H1 (cell line): ENCODE measurements around the gene GPHB5. TPM values are rescaled to one million over a fixed set of nuclear protein-coding genes. Genes with fewer than 3 reads are reported as not detected.

ENCODE experiments used
- CTCF ChIA-PET: fragments of 300-600 bp; sonication (Branson Sonifier 250); formaldehyde crosslinking; loops from one replicate; lab custom pipeline; 2021; ENCODE audit not compliant: partially characterized antibody; lab: Charles Lee
- POLR2A ChIA-PET: fragments of 300-600 bp; sonication (Branson Sonifier 250); formaldehyde crosslinking; loops from one replicate; lab custom pipeline; 2021; ENCODE audit warnings: inconsistent platforms; ENCODE audit not compliant: partially characterized antibody; lab: Charles Lee
- DNase-seq, 2 experiments: peaks; one replicate each; pipeline versions ENCODE4 v3.0.0 to v3.0.0-alpha.2; 2010 to 2022; ENCODE audit warnings: low spot score in 2 of 2, low read depth in 1 of 2, mixed read lengths in 1 of 2
- FAIRE-seq: peaks from 2 replicates; lab custom pipeline; 2011; peaks lifted over from hg19 to GRCh38; lab: Jason Lieb, UNC
- H2AFZ ChIP-seq: 2 replicates; pipeline ENCODE4 v1.8.1; 2012; ENCODE audit warnings: low read length, inconsistent platforms
- H2AK5ac ChIP-seq: 2 replicates; pipeline ENCODE4 v1.6.1; 2013; ENCODE audit warnings: low read depth, low read length
- H2BK120ac ChIP-seq: replicated peaks from 2 replicates; pipeline ENCODE3; 2013; ENCODE audit warnings: low read depth, low read length, inconsistent platforms
- H2BK12ac ChIP-seq: 2 replicates; pipeline ENCODE4 v1.6.1; 2013; ENCODE audit warnings: low read depth, low read length
- H2BK15ac ChIP-seq: 2 replicates; pipeline ENCODE4 v1.6.1; 2013; ENCODE audit warnings: low read length
- H2BK20ac ChIP-seq: 2 replicates; pipeline ENCODE4 v1.6.1; 2013; ENCODE audit warnings: low read length
- H2BK5ac ChIP-seq: 2 replicates; pipeline ENCODE4 v1.6.1; 2013; ENCODE audit warnings: low read depth, low read length
- H3K14ac ChIP-seq: 2 replicates; pipeline ENCODE4 v1.6.1; 2013; ENCODE audit warnings: inconsistent platforms; ENCODE audit not compliant: insufficient read length
- H3K18ac ChIP-seq: 2 replicates; pipeline ENCODE4 v1.6.1; 2013; ENCODE audit warnings: low read length; ENCODE audit errors: extremely low read depth
- H3K23ac ChIP-seq: 2 replicates; pipeline ENCODE4 v1.6.1; 2013; ENCODE audit warnings: inconsistent platforms; ENCODE audit not compliant: insufficient read length
- H3K23me2 ChIP-seq: 2 replicates; pipeline ENCODE4 v1.6.1; 2013; ENCODE audit warnings: low read depth, low read length
- H3K27ac ChIP-seq: 2 replicates; pipeline ENCODE4 v1.6.1; 2011; ENCODE audit warnings: low read depth, low read length, inconsistent platforms
- H3K27me3 ChIP-seq, 4 experiments: replicated peaks in 1 of 4; 1 replicate in 1 of 4; 2 replicates in 3 of 4; pipeline versions ENCODE4 v1.6.1 to v1.8.1; 2011 to 2013; ENCODE audit warnings: low read length in 3 of 4, mild to moderate bottlenecking in 3 of 4, inconsistent platforms in 2 of 4, mixed read lengths in 2 of 4, moderate library complexity in 1 of 4; ENCODE audit not compliant: control insufficient read depth in 3 of 4, insufficient read depth in 3 of 4; ENCODE audit errors: extremely low read depth in 1 of 4
- H3K36me3 ChIP-seq, 4 experiments: 2 replicates each; pipeline versions ENCODE4 v1.6.1 to v1.8.1; 2011 to 2013; ENCODE audit warnings: mild to moderate bottlenecking in 4 of 4, low read length in 3 of 4, moderate library complexity in 2 of 4, control low read depth in 1 of 4, inconsistent platforms in 1 of 4; ENCODE audit not compliant: insufficient read depth in 4 of 4, control insufficient read depth in 2 of 4
- H3K4ac ChIP-seq: replicated peaks from 2 replicates; pipeline ENCODE3; 2013; ENCODE audit warnings: low read length, low read depth, mixed read lengths, inconsistent platforms; ENCODE audit not compliant: insufficient read length
- H3K4me1 ChIP-seq, 4 experiments: replicated peaks in 1 of 4; 1 replicate in 1 of 4; 2 replicates in 3 of 4; pipeline versions ENCODE4 v1.6.1 to v1.8.1; 2011 to 2013; ENCODE audit warnings: low read length in 3 of 4, inconsistent platforms in 2 of 4, mixed read lengths in 1 of 4; ENCODE audit not compliant: insufficient read depth in 4 of 4, control insufficient read depth in 3 of 4
- H3K4me2 ChIP-seq, 2 experiments: 2 replicates each; pipeline versions ENCODE4 v1.6.1 to v1.8.1; 2011 to 2013; ENCODE audit warnings: low read depth in 2 of 2, low read length in 2 of 2, control low read depth in 1 of 2, inconsistent platforms in 1 of 2, mild to moderate bottlenecking in 1 of 2; ENCODE audit not compliant: insufficient read depth in 1 of 2
- H3K4me3 ChIP-seq, 4 experiments: fragments of 200-600, 300-600 bp in 1 of 4; sonication (generic), shearing (Covaris generic), sonication (Bioruptor Twin) in 1 of 4; 2 replicates each; pipeline versions ENCODE4 v1.5.1 to v1.8.1; 2011 to 2016; ENCODE audit warnings: low read length in 4 of 4, low read depth in 3 of 4, control low read depth in 2 of 4, inconsistent platforms in 2 of 4, mild to moderate bottlenecking in 2 of 4, mixed read lengths in 1 of 4, moderate library complexity in 1 of 4; ENCODE audit not compliant: insufficient read depth in 2 of 4; ENCODE audit errors: extremely low read depth in 1 of 4
- H3K56ac ChIP-seq: replicated peaks from 2 replicates; pipeline ENCODE3; 2013; ENCODE audit warnings: low read depth, mild to moderate bottlenecking, mixed read lengths, low read length, inconsistent platforms; ENCODE audit not compliant: insufficient read length
- H3K79me1 ChIP-seq: 2 replicates; pipeline ENCODE4 v1.6.1; 2013; ENCODE audit warnings: low read depth, low read length, control low read depth
- H3K79me2 ChIP-seq, 2 experiments: 2 replicates each; pipeline versions ENCODE4 v1.6.1 to v1.8.1; 2012 to 2013; ENCODE audit warnings: low read length in 2 of 2, mild to moderate bottlenecking in 2 of 2, inconsistent platforms in 1 of 2; ENCODE audit not compliant: insufficient read depth in 2 of 2, control insufficient read depth in 1 of 2
- H3K9ac ChIP-seq, 4 experiments: replicated peaks in 1 of 4; 1 replicate in 1 of 4; 2 replicates in 3 of 4; pipeline versions ENCODE4 v1.6.1 to v1.8.1; 2011 to 2013; ENCODE audit warnings: low read depth in 3 of 4, low read length in 3 of 4, control low read depth in 2 of 4, mild to moderate bottlenecking in 2 of 4, moderate library complexity in 2 of 4, inconsistent platforms in 1 of 4; ENCODE audit errors: extremely low read depth in 1 of 4
- H3K9me3 ChIP-seq, 2 experiments: 2 replicates each; pipeline versions ENCODE4 v1.6.1 to v1.8.1; 2012 to 2013; ENCODE audit warnings: mild to moderate bottlenecking in 2 of 2, moderate library complexity in 2 of 2, control low read depth in 1 of 2, inconsistent platforms in 1 of 2, low read depth in 1 of 2, low read length in 1 of 2, mixed read lengths in 1 of 2; ENCODE audit not compliant: insufficient read depth in 2 of 2
- H4K20me1 ChIP-seq, 2 experiments: replicated peaks in 1 of 2; 2 replicates each; pipeline versions ENCODE3 to v1.8.1; 2011 to 2013; ENCODE audit warnings: inconsistent platforms in 2 of 2, low read length in 2 of 2, mild to moderate bottlenecking in 1 of 2; ENCODE audit not compliant: insufficient read depth in 2 of 2, control insufficient read depth in 1 of 2
- H4K5ac ChIP-seq: 2 replicates; pipeline ENCODE4 v1.6.1; 2013; ENCODE audit warnings: low read length, low read depth, mixed read lengths, inconsistent platforms; ENCODE audit not compliant: insufficient read length
- H4K8ac ChIP-seq: 2 replicates; pipeline ENCODE4 v1.8.0; 2013; ENCODE audit warnings: mild to moderate bottlenecking, moderate library complexity, low read length, inconsistent platforms; ENCODE audit not compliant: insufficient read depth; ENCODE audit errors: extremely low read depth
- H4K91ac ChIP-seq: replicated peaks from 2 replicates; pipeline ENCODE3; 2013; ENCODE audit warnings: low read length, mixed read lengths, inconsistent platforms; ENCODE audit not compliant: insufficient read length
- CEBPB ChIP-seq: IDR thresholded peaks from 2 replicates; pipeline ENCODE4 v1.6.1; 2012; ENCODE audit warnings: low read depth, low read length
- KDM5A ChIP-seq: fragments of 200-600 bp; IDR thresholded peaks from 2 replicates; pipeline ENCODE4 v1.7.1; 2012; ENCODE audit warnings: mild to moderate bottlenecking, low read length, inconsistent platforms, mixed read lengths
- RAD21 ChIP-seq, 2 experiments: IDR thresholded peaks in 1 of 2; conservative IDR thresholded peaks in 1 of 2; 2 replicates each; pipeline ENCODE4 v1.6.1; 2011; ENCODE audit warnings: low read depth in 2 of 2, low read length in 2 of 2, improper control_type of control experiment in 1 of 2, inconsistent platforms in 1 of 2, mild to moderate bottlenecking in 1 of 2, moderate library complexity in 1 of 2
- WGBS, 2 experiments: shearing (Covaris generic) in 1 of 2; methylation state at CpG; one replicate each; pipeline versions ENCODE4 v1.1.6 to v1.1.7; 2013 to 2015; ENCODE audit warnings: low lambda C conversion rate in 2 of 2, mixed read lengths in 2 of 2, inconsistent platforms in 1 of 2, low coverage in 1 of 2, missing lambda C conversion rate in 1 of 2; ENCODE audit not compliant: insufficient replicate concordance in 2 of 2, insufficient coverage in 1 of 2, insufficient read length in 1 of 2; ENCODE audit errors: extremely low coverage in 1 of 2, missing lambda C conversion rate in 1 of 2; 5-methylcytosine and 5-hydroxymethylcytosine counted together
- polyA plus RNA-seq, 7 experiments: library from polyadenylated mRNA; depleted of rRNA in 3 of 7; stranded (reverse) in 5 of 7; unstranded in 2 of 7; fragments of >200 nt in 5 of 7; fragments of 200-250 nt in 2 of 7; gene quantifications; 1 replicate in 5 of 7; 2 replicates in 1 of 7; 4 replicates in 1 of 7; pipeline versions ENCODE4 v1.2.1 to v1.2.3, GENCODE V29; 2011 to 2013; ENCODE audit warnings: missing spikeins in 2 of 7, mixed read lengths in 2 of 7
- total RNA-seq: library from RNA; stranded (reverse); fragmentation: NEBNext Ultra II Directional; extraction: Animal tissue kit (Norgen Biotek cat#: 25700); gene quantifications from 2 replicates; pipeline ENCODE4 v1.2.1, GENCODE V29; 2021

The GPHB5 gene
- total and polyA plus RNA-seq, 2 of the 8 experiments (the other 6 are each of a cell fraction or from before 2014, with no cell fraction given): not detected

- H3K27ac ChIP-seq: no peak overlapping the region
- H2BK20ac ChIP-seq: no peak overlapping the region
- no peak overlapping the region for H3K14ac ChIP-seq
- TF ChIP-seq KDM5A (no peak), CEBPB (no peak), RAD21 (IDR thresholded peaks at IDR 0.05 in 1 of 2, conservative IDR thresholded peaks at IDR 0.05 in 1 of 2; ENCODE audit: low read depth in 2 of 2, low read length in 2 of 2) (peak in 1 of 2 experiments; percentile 17; a peak in 2 of 4 replicates)
- H3K18ac ChIP-seq: no peak overlapping the region
- no peaks in the 10 kb centered on the region for H3K36me3 ChIP-seq
- H4K20me1 ChIP-seq: no peaks in the 10 kb centered on the region
- POLR2A ChIA-PET: interaction anchor here (0.6 kb wide), 1 partner anchor 14 kb away, joined by 3 read pairs; no protein-coding TSS in a partner anchor
- no peak overlapping the region for H3K4ac ChIP-seq
- no peak overlapping the region for H2BK15ac ChIP-seq
- WGBS, 2 experiments: 93% methylated on average over 8 of the region's 8 CpGs; no CpG with 5 or more reads in 1 of the 2 experiments
- DNase-seq (no peak), FAIRE-seq (no peak)
- CTCF ChIA-PET: interaction anchor here (0.6 to 2.5 kb wide), 6 partner anchors 10 to 1106 kb away, joined by 3 to 16 read pairs (median 4); no protein-coding TSS in a partner anchor
- no peaks in the 10 kb centered on the region for H3K27me3 ChIP-seq
- H3K4me2 ChIP-seq: no peak overlapping the region
- no peak overlapping the region for H3K56ac ChIP-seq
- H3K4me3 ChIP-seq: no peak overlapping the region
- H3K79me1 ChIP-seq: no peaks in the 10 kb centered on the region
- no peak overlapping the region for H2AK5ac ChIP-seq
- no peak overlapping the region for H4K8ac ChIP-seq
- no peak overlapping the region for H4K91ac ChIP-seq
- H2BK5ac ChIP-seq: no peak overlapping the region
- no peak overlapping the region; the same call in 1 of the 2 replicates for H2AFZ ChIP-seq
- H3K9me3 ChIP-seq: no peaks in the 10 kb centered on the region
- no peak overlapping the region for H4K5ac ChIP-seq
- H2BK120ac ChIP-seq: no peak overlapping the region
- H2BK12ac ChIP-seq: no peak overlapping the region
- no peaks in the 10 kb centered on the region for H3K4me1 ChIP-seq
- H3K23me2 ChIP-seq: no peaks in the 10 kb centered on the region
- H3K23ac ChIP-seq: no peak overlapping the region
- H3K9ac ChIP-seq: no peak overlapping the region
- H3K79me2 ChIP-seq: no peaks in the 10 kb centered on the region
These were observed 44.7 kb downstream of the GPHB5 start for GRCh38 chr14:63273717-63274655.
